ENCODE results near the gene PPM1L.

- no peak for TF ChIP-seq CTCF (IDR thresholded peaks at IDR 0.05; ENCODE audit: borderline replicate concordance, extremely low read depth, low read length, poor library complexity, severe bottlenecking)
- no peak for TF ChIP-seq EZH2 (IDR thresholded peaks at IDR 0.05; ENCODE audit: borderline replicate concordance, low read depth, low read length, severe bottlenecking)
Measured at GRCh38 chr3:160852856-160853255, 96.8 kb downstream of the PPM1L start.
